Subcutaneous abdominal adipose tissue (tissue), 5 donors: ENCODE results near the gene PHPT1.
"Not testable (repeated sequence)": the region's sequence is repeated elsewhere in the genome, so short reads cannot be mapped to it uniquely, and the experiment has no call there.

ENCODE experiments used
- H3K27ac ChIP-seq: one replicate; pipeline ENCODE4 v1.7.0; 2013; ENCODE audit warnings: low read depth, mild to moderate bottlenecking, inconsistent platforms, low read length, moderate library complexity
- H3K27me3 ChIP-seq, 5 donors: one replicate each; pipeline ENCODE4 v1.7.0; 2013; ENCODE audit warnings: low read length in 5 of 5, inconsistent platforms in 1 of 5; ENCODE audit not compliant: control insufficient read depth in 5 of 5, insufficient read depth in 4 of 5
- H3K36me3 ChIP-seq, 5 donors: one replicate each; pipeline ENCODE4 v1.7.0; 2013; ENCODE audit warnings: low read length in 5 of 5; ENCODE audit not compliant: control insufficient read depth in 5 of 5, insufficient read depth in 5 of 5
- H3K4me1 ChIP-seq, 5 donors: one replicate each; pipeline ENCODE4 v1.7.0; 2013; ENCODE audit warnings: low read length in 5 of 5, mild to moderate bottlenecking in 3 of 5, moderate library complexity in 1 of 5; ENCODE audit not compliant: control insufficient read depth in 5 of 5, insufficient read depth in 5 of 5
- H3K4me3 ChIP-seq, 5 donors: one replicate each; pipeline ENCODE4 v1.7.0; 2013; ENCODE audit warnings: low read length in 5 of 5, low read depth in 1 of 5
- H3K9ac ChIP-seq, 5 donors: one replicate each; pipeline ENCODE4 v1.7.0; 2013; ENCODE audit warnings: low read length in 5 of 5, mild to moderate bottlenecking in 4 of 5, moderate library complexity in 3 of 5
- H3K9me3 ChIP-seq, 5 donors: one replicate each; pipeline ENCODE4 v1.7.0; 2013; ENCODE audit warnings: low read length in 5 of 5; ENCODE audit not compliant: control insufficient read depth in 5 of 5
- donor health status: healthy.
- donor health status: healthy.
- donor health status: healthy.
- donor health status: healthy.
- donor health status: healthy.

PHPT1 gene

GRCh38 chr9:136829981-136830885 lies 19.0 kb upstream of the PHPT1 start:
- Histone ChIP-seq H3K27ac (no peak overlapping the region), H3K9ac (no peak overlapping the region), H3K9me3 (no peaks in the 10 kb centered on the region), H3K4me1 (no peaks in the 10 kb centered on the region), H3K36me3 (peaks cover 0 to 81% (median 67%) of the 10 kb centered on the region in 5 donors), H3K4me3 (no peak overlapping the region), H3K27me3 (no peaks in the 10 kb centered on the region)

- no peak overlapping the region for H3K27ac ChIP-seq
- no peak overlapping the region for H3K9ac ChIP-seq
- no peaks in the 10 kb centered on the region for H3K9me3 ChIP-seq
- peaks cover 0 to 81% (median 62%) of the 10 kb centered on the region in 5 donors for H3K36me3 ChIP-seq
- H3K4me3 ChIP-seq, result no peak overlapping the region
- no peaks in the 10 kb centered on the region for H3K4me1 ChIP-seq
- no peaks in the 10 kb centered on the region for H3K27me3 ChIP-seq
Measured at GRCh38 chr9:136831002-136831719, 18.0 kb upstream of the PHPT1 start.

GRCh38 chr9:136831720-136832104 lies 17.5 kb upstream of the PHPT1 start:
- Histone ChIP-seq H3K4me1 (no peaks in the 10 kb centered on the region), H3K27me3 (no peaks in the 10 kb centered on the region), H3K9ac (no peak overlapping the region), H3K36me3 (peaks cover 0 to 82% (median 61%) of the 10 kb centered on the region in 5 donors), H3K4me3 (no peak overlapping the region), H3K9me3 (no peaks in the 10 kb centered on the region), H3K27ac (no peak overlapping the region)

- no peak overlapping the region for H3K4me3 ChIP-seq
- H3K9ac ChIP-seq, result no peak overlapping the region
- no peaks in the 10 kb centered on the region for H3K27me3 ChIP-seq
- H3K36me3 ChIP-seq, result peaks cover 0 to 75% (median 58%) of the 10 kb centered on the region in 5 donors
- no peaks in the 10 kb centered on the region for H3K9me3 ChIP-seq
- H3K4me1 ChIP-seq, result no peaks in the 10 kb centered on the region
- no peak overlapping the region for H3K27ac ChIP-seq
Measured at GRCh38 chr9:136832581-136832980, 16.6 kb upstream of the PHPT1 start.

GRCh38 chr9:136833381-136834048 lies 15.7 kb upstream of the PHPT1 start:
- not testable (repeated sequence) for H3K9ac ChIP-seq, H3K4me1 ChIP-seq, H3K27me3 ChIP-seq, H3K4me3 ChIP-seq, H3K27ac ChIP-seq, H3K9me3 ChIP-seq
- peaks cover 0 to 75% (median 62%) of the 10 kb centered on the region in 5 donors for H3K36me3 ChIP-seq

- peaks cover 0 to 75% (median 56%) of the 10 kb centered on the region in 5 donors for H3K36me3 ChIP-seq
Measured at GRCh38 chr9:136835162-136835931, 13.9 kb upstream of the PHPT1 start.

GRCh38 chr9:136835932-136836904 lies 13.0 kb upstream of the PHPT1 start:
- no peak overlapping the region for H3K9ac ChIP-seq
- H3K27me3 ChIP-seq, result no peaks in the 10 kb centered on the region
- no peak overlapping the region for H3K27ac ChIP-seq
- H3K36me3 ChIP-seq, result peaks cover 0 to 68% (median 48%) of the 10 kb centered on the region in 5 donors
- H3K9me3 ChIP-seq, result no peaks in the 10 kb centered on the region
- H3K4me3 ChIP-seq, result no peak overlapping the region
- peaks cover 0 to 1% (median 0%) of the 10 kb centered on the region in 5 donors for H3K4me1 ChIP-seq

More at GRCh38 chr9:136835162-136835931, 13.9 kb upstream of the PHPT1 start:
- H3K4me1 ChIP-seq, result no peaks in the 10 kb centered on the region
- H3K27ac ChIP-seq, result no peak overlapping the region
- H3K27me3 ChIP-seq, result no peaks in the 10 kb centered on the region
- no peak overlapping the region for H3K4me3 ChIP-seq
- H3K9me3 ChIP-seq, result no peaks in the 10 kb centered on the region
- no peak overlapping the region for H3K9ac ChIP-seq

GRCh38 chr9:136837146-136837855 lies 11.9 kb upstream of the PHPT1 start:
- peaks cover 0 to 57% (median 37%) of the 10 kb centered on the region in 5 donors for H3K36me3 ChIP-seq
- no peak overlapping the region for H3K27ac ChIP-seq
- H3K9ac ChIP-seq, result no peak overlapping the region
- peaks cover 0 to 12% (median 9%) of the 10 kb centered on the region in 5 donors for H3K4me1 ChIP-seq
- no peak overlapping the region for H3K4me3 ChIP-seq
- H3K27me3 ChIP-seq, result no peaks in the 10 kb centered on the region
- no peaks in the 10 kb centered on the region for H3K9me3 ChIP-seq
